MCF 10A (cell line): ENCODE data around the gene CFAP100. TPM values are rescaled to one million over a fixed set of nuclear protein-coding genes. Genes with fewer than 3 reads are reported as not detected.

Source experiments
- BruUV-seq: library from RNA; stranded (reverse); fragments of 400-500 nt; replicated peaks from 2 replicates; lab custom pipeline; 2021; lab: Mats Ljungman, UMichigan
- CTCF ChIA-PET: fragments of 300-600 bp; sonication (Branson Sonifier 250); formaldehyde crosslinking; extraction: SDS; loops from one replicate; lab custom pipeline; 2021; ENCODE audit warnings: antibody characterized with exemption, inconsistent platforms; lab: Yijun Ruan, JAX
- POLR2A ChIA-PET: fragments of 300-600, 350-650 bp; sonication (Branson Sonifier 250); formaldehyde crosslinking; extraction: SDS; loops from one replicate; lab custom pipeline; 2020; ENCODE audit warnings: antibody characterized with exemption, inconsistent platforms; lab: Yijun Ruan, JAX
- DNase-seq: peaks from one replicate; pipeline ENCODE4 v3.0.0-alpha.2; 2018; ENCODE audit not compliant: unreplicated experiment
- H3K27ac Mint-ChIP-seq: one replicate; pipeline ENCODE4 v1.8.0; 2022; ENCODE audit warnings: mild to moderate bottlenecking, low read depth, mixed read lengths; ENCODE audit not compliant: unreplicated experiment
- H3K27me3 Mint-ChIP-seq: one replicate; pipeline ENCODE4 v1.8.0; 2022; ENCODE audit warnings: mixed read lengths; ENCODE audit not compliant: insufficient read depth, unreplicated experiment
- H3K36me3 Mint-ChIP-seq: one replicate; pipeline ENCODE4 v1.8.0; 2022; ENCODE audit warnings: mild to moderate bottlenecking, moderate library complexity, mixed read lengths; ENCODE audit not compliant: insufficient read depth, unreplicated experiment
- H3K4me1 Mint-ChIP-seq: one replicate; pipeline ENCODE4 v1.8.0; 2022; ENCODE audit warnings: mixed read lengths; ENCODE audit not compliant: insufficient read depth, unreplicated experiment
- H3K4me3 Mint-ChIP-seq: one replicate; pipeline ENCODE4 v1.8.0; 2022; ENCODE audit warnings: mild to moderate bottlenecking, moderate library complexity, mixed read lengths; ENCODE audit not compliant: unreplicated experiment
- H3K9me3 Mint-ChIP-seq: one replicate; pipeline ENCODE4 v1.8.0; 2022; ENCODE audit warnings: mixed read lengths; ENCODE audit not compliant: unreplicated experiment
- intact Hi-C: fragments of 100-400 bp; cut with micrococcal nuclease; formaldehyde crosslinking; loops from 2 replicates; pipeline ENCODE4 v1.14.1; 2022
- total RNA-seq: library from RNA; stranded (reverse); gene quantifications from 2 replicates; pipeline ENCODE4 v1.2.3, GENCODE V29; 2022
- TF ChIP-seq, protein P1 (sequence below): fragments of 200-600 bp; IDR thresholded peaks from one replicate; pipeline ENCODE4 v1.8.0; 2022; ENCODE audit warnings: antibody characterized with exemption, mild to moderate bottlenecking; ENCODE audit not compliant: unreplicated experiment

Gene CFAP100
- total RNA-seq, 1 experiment from 2014 or later: not detected

DNA sequence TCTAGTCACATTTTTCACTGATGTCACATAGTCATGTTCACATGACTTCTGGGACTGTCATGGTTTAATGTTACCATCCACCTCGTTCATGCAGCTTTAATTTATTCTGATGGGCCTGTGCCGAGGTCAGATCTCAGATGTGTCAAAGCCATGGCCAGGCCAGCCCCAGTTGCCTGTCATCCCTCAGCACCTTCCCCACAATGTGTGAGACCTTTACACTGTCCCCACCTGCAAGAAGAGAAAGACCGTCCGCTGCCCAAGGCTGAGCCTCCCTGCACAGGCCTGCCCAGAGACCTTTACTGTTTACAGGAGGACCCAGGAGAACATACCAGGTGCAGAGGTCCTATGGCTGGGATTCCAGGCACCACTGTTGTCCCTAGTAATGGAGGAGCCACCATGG is 24.7 kb upstream of the CFAP100 start:
- no peak overlapping the region for H3K4me3 Mint-ChIP-seq
- intact Hi-C loops: no loop called here
- no TSS peak for BruUV-seq

GRCh38 chr3:126370606-126371005 is 24.1 kb upstream of the CFAP100 start:
- H3K27me3 Mint-ChIP-seq: no peaks in the 10 kb centered on the region
- H3K9me3 Mint-ChIP-seq: no peaks in the 10 kb centered on the region
- TF ChIP-seq, protein P1, sequence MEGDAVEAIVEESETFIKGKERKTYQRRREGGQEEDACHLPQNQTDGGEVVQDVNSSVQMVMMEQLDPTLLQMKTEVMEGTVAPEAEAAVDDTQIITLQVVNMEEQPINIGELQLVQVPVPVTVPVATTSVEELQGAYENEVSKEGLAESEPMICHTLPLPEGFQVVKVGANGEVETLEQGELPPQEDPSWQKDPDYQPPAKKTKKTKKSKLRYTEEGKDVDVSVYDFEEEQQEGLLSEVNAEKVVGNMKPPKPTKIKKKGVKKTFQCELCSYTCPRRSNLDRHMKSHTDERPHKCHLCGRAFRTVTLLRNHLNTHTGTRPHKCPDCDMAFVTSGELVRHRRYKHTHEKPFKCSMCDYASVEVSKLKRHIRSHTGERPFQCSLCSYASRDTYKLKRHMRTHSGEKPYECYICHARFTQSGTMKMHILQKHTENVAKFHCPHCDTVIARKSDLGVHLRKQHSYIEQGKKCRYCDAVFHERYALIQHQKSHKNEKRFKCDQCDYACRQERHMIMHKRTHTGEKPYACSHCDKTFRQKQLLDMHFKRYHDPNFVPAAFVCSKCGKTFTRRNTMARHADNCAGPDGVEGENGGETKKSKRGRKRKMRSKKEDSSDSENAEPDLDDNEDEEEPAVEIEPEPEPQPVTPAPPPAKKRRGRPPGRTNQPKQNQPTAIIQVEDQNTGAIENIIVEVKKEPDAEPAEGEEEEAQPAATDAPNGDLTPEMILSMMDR: no peak
- no peak for DNase-seq
- no peaks in the 10 kb centered on the region for H3K4me1 Mint-ChIP-seq
- intact Hi-C loops: no loop called here
- ChIA-PET POLR2A (interaction anchor here (0.9 kb wide), 1 partner anchor 267 kb away, joined by 3 read pairs; no protein-coding TSS in a partner anchor), CTCF (interaction anchor here (0.6 to 0.7 kb wide), 2 partner anchors 12 to 56 kb away, joined by 3 read pairs; no protein-coding TSS in a partner anchor)
- H3K27ac Mint-ChIP-seq: no peak overlapping the region
- no peak overlapping the region for H3K4me3 Mint-ChIP-seq
- H3K36me3 Mint-ChIP-seq: no peaks in the 10 kb centered on the region
- BruUV-seq: no TSS peak

More for the DNA sequence above, 24.7 kb upstream of the CFAP100 start:
- CTCF ChIA-PET: interaction anchor here (0.6 to 0.7 kb wide), 2 partner anchors 12 to 56 kb away, joined by 3 read pairs; no protein-coding TSS in a partner anchor
- no peaks in the 10 kb centered on the region for H3K36me3 Mint-ChIP-seq
- DNase-seq: no peak
- H3K9me3 Mint-ChIP-seq: no peaks in the 10 kb centered on the region
- TF ChIP-seq, protein P1: no peak
- no peak overlapping the region for H3K27ac Mint-ChIP-seq
- no peaks in the 10 kb centered on the region for H3K4me1 Mint-ChIP-seq
- POLR2A ChIA-PET: no interaction called here
- no peaks in the 10 kb centered on the region for H3K27me3 Mint-ChIP-seq

GRCh38 chr3:126371096-126371705 is 23.5 kb upstream of the CFAP100 start:
- ChIA-PET POLR2A (interaction anchor here (0.9 kb wide), 1 partner anchor 266 kb away, joined by 3 read pairs; no protein-coding TSS in a partner anchor), CTCF (interaction anchor here (1.3 to 1.8 kb wide), 2 partner anchors 18 to 239 kb away, joined by 5 read pairs; no protein-coding TSS in a partner anchor)
- no peaks in the 10 kb centered on the region for H3K36me3 Mint-ChIP-seq
- TF ChIP-seq, protein P1: no peak
- no peaks in the 10 kb centered on the region for H3K9me3 Mint-ChIP-seq
- H3K4me1 Mint-ChIP-seq: no peaks in the 10 kb centered on the region
- intact Hi-C loops: no loop called here
- no peak overlapping the region for H3K27ac Mint-ChIP-seq
- DNase-seq: no peak
- no peaks in the 10 kb centered on the region for H3K27me3 Mint-ChIP-seq
- BruUV-seq: no TSS peak
- no peak overlapping the region for H3K4me3 Mint-ChIP-seq

DNA sequence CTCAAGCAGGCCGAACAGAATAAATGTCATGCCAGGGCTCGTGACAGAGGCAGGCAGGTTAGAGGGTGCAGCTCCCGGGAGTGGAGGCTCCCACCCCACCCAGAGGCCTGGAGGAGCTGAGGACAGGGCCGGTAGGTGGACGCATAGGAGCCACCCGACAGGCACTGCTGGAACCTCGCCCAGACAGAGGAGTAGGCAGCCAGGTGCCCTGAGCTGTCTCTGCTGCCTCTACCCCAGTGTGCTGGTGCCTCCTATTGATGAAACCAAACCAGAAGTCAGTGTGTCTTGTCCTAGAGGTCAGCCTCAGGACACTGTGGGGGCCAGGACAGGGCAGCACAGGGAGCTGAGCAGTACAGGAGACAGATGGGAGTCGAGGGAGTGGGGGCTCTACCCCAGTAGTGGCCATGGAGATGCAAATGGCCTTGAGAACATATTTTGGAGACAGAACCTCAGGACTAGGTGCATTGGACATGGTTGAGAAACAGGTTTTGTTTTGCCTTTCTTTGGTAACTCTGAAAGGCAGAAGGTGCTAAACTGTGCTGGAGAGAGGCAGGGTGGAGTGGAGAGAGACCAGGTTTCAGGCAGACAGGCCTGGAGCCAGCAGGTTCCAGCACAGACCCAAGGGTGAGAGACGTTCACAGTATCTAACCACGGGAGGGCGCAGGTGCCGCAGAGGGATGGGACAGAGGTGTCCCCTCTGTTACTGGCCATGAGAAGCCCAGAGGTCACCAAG is 22.1 kb upstream of the CFAP100 start:
- Mint-ChIP-seq H3K27ac (no peak overlapping the region), H3K4me1 (no peaks in the 10 kb centered on the region), H3K36me3 (no peaks in the 10 kb centered on the region), H3K9me3 (no peaks in the 10 kb centered on the region), H3K4me3 (no peak overlapping the region), H3K27me3 (no peaks in the 10 kb centered on the region)
- ChIA-PET POLR2A (no interaction called here), CTCF (interaction anchor here (0.8 to 2.0 kb wide), 4 partner anchors 16 to 240 kb away, joined by 4 to 5 read pairs (median 5); no protein-coding TSS in a partner anchor)
- intact Hi-C loops: no loop called here
- TF ChIP-seq, protein P1: no peak
- DNase-seq: no peak
- BruUV-seq: no TSS peak
